GM12864 (cell line): Measurements from ENCODE around the gene DTX3.

Source experiments
- DNase-seq: peaks from one replicate; pipeline ENCODE4 v3.0.0-alpha.2; 2011; ENCODE audit warnings: low read depth
- H3K4me3 ChIP-seq: 2 replicates; pipeline ENCODE4 v1.5.1; 2011; ENCODE audit warnings: mild to moderate bottlenecking, low read depth, low read length, control low read depth
- TF ChIP-seq, protein P1 (sequence below): IDR thresholded peaks from 2 replicates; pipeline ENCODE4 v1.5.1; 2011; ENCODE audit warnings: low read depth, mild to moderate bottlenecking, moderate library complexity, low read length, control low read depth, inconsistent platforms; ENCODE audit errors: missing control alignments

DTX3 gene

GRCh38 chr12:57602544-57602943 lies 2.1 kb upstream of the DTX3 start:
- DNase-seq = no peak
- H3K4me3 ChIP-seq = no peak overlapping the region

DNA sequence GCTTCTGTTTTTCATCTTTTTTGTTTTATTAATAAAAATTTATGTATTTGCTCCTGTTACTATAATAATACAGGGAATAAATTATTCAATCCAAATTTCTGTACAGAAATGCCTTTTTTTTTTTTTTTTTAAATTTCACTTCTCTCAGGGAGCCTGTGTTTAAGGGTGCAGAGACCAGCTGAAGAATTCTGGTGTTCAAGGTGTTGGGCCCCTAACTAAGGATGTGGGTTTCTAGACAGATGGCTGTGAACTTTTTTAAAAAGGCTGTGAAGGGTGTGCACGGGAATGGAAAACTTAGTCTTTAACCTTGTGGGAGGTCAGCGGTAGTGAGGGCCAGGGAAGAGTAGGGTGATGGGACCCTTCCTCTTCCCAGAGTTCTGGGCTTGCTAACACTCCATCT lies 1.3 kb upstream of the DTX3 start:
- DNase-seq = no peak
- H3K4me3 ChIP-seq = no peak overlapping the region

More at GRCh38 chr12:57602544-57602943, 2.1 kb upstream of the DTX3 start:
- TF ChIP-seq, protein P1, sequence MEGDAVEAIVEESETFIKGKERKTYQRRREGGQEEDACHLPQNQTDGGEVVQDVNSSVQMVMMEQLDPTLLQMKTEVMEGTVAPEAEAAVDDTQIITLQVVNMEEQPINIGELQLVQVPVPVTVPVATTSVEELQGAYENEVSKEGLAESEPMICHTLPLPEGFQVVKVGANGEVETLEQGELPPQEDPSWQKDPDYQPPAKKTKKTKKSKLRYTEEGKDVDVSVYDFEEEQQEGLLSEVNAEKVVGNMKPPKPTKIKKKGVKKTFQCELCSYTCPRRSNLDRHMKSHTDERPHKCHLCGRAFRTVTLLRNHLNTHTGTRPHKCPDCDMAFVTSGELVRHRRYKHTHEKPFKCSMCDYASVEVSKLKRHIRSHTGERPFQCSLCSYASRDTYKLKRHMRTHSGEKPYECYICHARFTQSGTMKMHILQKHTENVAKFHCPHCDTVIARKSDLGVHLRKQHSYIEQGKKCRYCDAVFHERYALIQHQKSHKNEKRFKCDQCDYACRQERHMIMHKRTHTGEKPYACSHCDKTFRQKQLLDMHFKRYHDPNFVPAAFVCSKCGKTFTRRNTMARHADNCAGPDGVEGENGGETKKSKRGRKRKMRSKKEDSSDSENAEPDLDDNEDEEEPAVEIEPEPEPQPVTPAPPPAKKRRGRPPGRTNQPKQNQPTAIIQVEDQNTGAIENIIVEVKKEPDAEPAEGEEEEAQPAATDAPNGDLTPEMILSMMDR = no peak

GRCh38 chr12:57603815-57604453 lies 690 bp upstream of the DTX3 start:
- TF ChIP-seq, protein P1 = no peak
- H3K4me3 ChIP-seq = peak overlapping the region; percentile 75
- no peak for DNase-seq

More for the DNA sequence above, 1.3 kb upstream of the DTX3 start:
- TF ChIP-seq, protein P1 = no peak

DNA sequence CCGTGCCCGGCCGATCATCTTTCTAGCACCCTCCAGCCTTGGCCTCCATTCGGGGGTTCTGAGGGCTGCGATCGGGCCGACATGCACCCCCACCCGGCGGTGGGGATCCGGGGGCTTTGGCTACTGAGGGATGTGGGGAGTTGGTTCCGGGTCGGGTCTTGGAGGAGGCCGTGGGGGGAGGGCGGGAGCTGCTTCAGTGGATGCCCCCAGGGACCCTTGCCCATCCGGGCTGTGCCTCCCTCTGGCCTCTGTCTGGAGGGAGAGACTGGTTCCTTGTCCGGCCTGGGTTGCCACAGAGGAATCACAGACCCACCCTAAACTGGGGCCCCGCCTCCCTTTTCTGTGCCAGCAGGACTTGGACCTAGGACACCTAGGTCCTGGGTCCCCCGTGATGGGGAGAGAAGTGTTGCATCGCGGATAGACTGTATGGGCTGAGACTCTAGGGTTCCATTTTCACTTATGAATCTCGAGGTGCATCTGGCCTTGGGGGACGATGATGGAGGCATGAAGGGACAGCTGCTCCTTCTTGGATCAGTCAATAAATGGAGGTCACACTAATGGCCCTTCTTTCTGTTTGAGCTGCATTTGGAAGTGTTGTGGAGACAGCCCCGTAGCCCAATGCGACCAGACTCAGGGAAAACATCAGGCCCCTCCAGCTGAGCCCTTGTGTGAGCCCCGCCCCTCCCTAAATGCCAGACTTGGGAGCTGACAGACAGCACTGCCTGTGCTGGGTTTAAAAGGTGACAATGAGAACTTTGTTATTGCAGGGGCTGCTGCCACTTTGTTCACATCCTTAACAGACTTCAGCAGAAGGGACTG lies 577 bp downstream of the DTX3 start:
- no peak for DNase-seq
- H3K4me3 ChIP-seq = peak overlapping the region; percentile 75
- TF ChIP-seq, protein P1 = no peak

DNA sequence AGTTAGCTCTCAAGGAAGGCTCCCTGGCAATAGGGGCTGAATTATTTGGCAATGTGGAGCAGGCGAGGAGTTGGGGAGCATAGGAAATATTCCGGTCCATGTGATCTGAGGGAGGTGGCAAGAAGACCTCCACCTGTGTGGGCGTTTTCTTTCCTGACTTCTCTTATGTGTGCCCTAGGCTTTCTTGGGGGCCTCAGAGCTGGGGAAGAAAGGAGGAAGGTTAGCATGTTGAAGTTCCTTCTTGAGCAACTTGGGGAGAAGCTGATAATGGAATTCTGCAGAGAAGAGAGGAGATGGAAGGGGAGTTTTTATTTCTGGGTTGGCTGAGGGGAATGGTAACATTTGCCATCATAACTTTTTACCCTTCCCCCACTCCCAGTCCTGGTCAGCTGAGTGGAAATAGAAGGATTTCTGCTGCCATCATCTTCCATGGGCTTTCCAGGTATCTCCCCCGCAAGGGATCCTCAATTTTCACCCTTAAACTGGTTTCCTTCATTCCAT lies 1.2 kb downstream of the DTX3 start:
- no peak for DNase-seq
- no peak overlapping the region for H3K4me3 ChIP-seq
- TF ChIP-seq, protein P1 = no peak

DNA sequence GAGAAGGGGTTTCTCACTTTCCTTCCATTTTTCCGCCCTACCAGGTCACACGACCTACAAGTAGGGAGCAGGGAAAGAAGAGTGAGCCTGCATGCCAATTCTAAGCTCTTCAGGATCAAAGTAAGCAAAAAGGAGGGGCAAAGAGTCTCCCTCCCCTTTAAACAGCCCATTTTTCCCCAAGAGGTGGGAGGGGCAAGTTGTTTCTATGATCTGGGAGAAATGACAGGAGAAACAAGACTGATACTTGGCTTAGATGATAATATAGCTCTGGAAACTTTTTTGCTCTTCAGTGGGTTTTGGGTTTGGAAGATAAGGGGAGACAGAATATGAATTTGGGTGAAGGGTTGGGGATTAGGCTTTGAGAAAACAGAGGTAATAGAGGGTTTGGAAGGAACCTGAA lies 1.8 kb downstream of the DTX3 start:
- H3K4me3 ChIP-seq = no peak overlapping the region
- TF ChIP-seq, protein P1 = no peak
- no peak for DNase-seq
